PC-3 (cell line): ENCODE data around the gene OR13G1.

Source experiments
- CTCF ChIP-seq: fragments of 300-600 bp; sonication (generic); conservative IDR thresholded peaks from 2 replicates; pipeline ENCODE4 v1.5.1; 2017; ENCODE audit warnings: antibody characterized with exemption, low read depth, mild to moderate bottlenecking, low read length
- EZH2 ChIP-seq: fragments of 300-600 bp; sonication (generic); IDR thresholded peaks from one replicate; pipeline ENCODE4 v1.6.1; 2017; ENCODE audit warnings: antibody characterized with exemption, mild to moderate bottlenecking, low read length; ENCODE audit not compliant: unreplicated experiment

- TF ChIP-seq CTCF (no peak), EZH2 (no peak)
Observed at GRCh38 chr1:247653040-247653439, 26.5 kb downstream of the OR13G1 start.
